OCI-LY3 (cell line): Measurements from ENCODE around the gene LENG8.
"Not testable (repeated sequence)": the region's sequence is repeated elsewhere in the genome, so short reads cannot be mapped to it uniquely, and the experiment has no call there.

Experiments used
- CTCF ChIP-seq: fragments of 200-600, 300-600 bp; sonication (generic); IDR thresholded peaks from 2 replicates; pipeline ENCODE4 v1.5.1; 2014; ENCODE audit warnings: antibody characterized with exemption, low read length, low read depth
- EZH2phosphoT487 ChIP-seq: fragments of 200-600 bp; shearing (Covaris generic); IDR thresholded peaks from 2 replicates; pipeline ENCODE4 v1.6.1; 2018; ENCODE audit warnings: antibody characterized with exemption, mixed run types, low read depth

GRCh38 chr19:54505542-54505941 is 56.5 kb downstream of the LENG8 start:
- TF ChIP-seq CTCF, EZH2phosphoT487: not testable (repeated sequence)
